GM12891 (cell line): ENCODE results near the gene RGCC.

ENCODE experiments used
- PAX5 ChIP-seq: IDR thresholded peaks from 2 replicates; pipeline ENCODE4 v1.6.1; 2011; ENCODE audit warnings: low read length, moderate library complexity, mild to moderate bottlenecking; ENCODE audit not compliant: insufficient read depth, severe bottlenecking
- POLR2A ChIP-seq: IDR thresholded peaks from 2 replicates; pipeline ENCODE4 v1.6.1; 2011; ENCODE audit warnings: low read depth, low read length, control low read depth
- POLR2AphosphoS5 ChIP-seq: IDR thresholded peaks from 2 replicates; pipeline ENCODE4 v1.6.1; 2011; ENCODE audit warnings: low read depth, low read length, control low read depth
- POU2F2 ChIP-seq: IDR thresholded peaks from 2 replicates; pipeline ENCODE4 v1.6.1; 2011; ENCODE audit warnings: low read depth, mild to moderate bottlenecking, control low read depth, low read length, moderate library complexity
- SPI1 ChIP-seq: IDR thresholded peaks from 2 replicates; pipeline ENCODE4 v1.6.1; 2011; ENCODE audit warnings: low read depth, low read length, control low read depth
- TAF1 ChIP-seq: IDR thresholded peaks from 2 replicates; pipeline ENCODE4 v1.6.1; 2011; ENCODE audit warnings: low read depth, low read length, control low read depth

- TF ChIP-seq POLR2A (no peak), TAF1 (no peak), POLR2AphosphoS5 (no peak), SPI1 (no peak), PAX5 (no peak), POU2F2 (no peak)
Observed at GRCh38 chr13:41513600-41513999, 56.2 kb downstream of the RGCC start.
